Measurements from ENCODE around the gene RTN4R. TPM values are rescaled to one million over a fixed set of nuclear protein-coding genes. Genes with fewer than 3 reads are reported as not detected.

The RTN4R gene
- total and polyA plus RNA-seq, 2 experiments from 2014 or later, result 10.6 to 38.4 TPM

DNA sequence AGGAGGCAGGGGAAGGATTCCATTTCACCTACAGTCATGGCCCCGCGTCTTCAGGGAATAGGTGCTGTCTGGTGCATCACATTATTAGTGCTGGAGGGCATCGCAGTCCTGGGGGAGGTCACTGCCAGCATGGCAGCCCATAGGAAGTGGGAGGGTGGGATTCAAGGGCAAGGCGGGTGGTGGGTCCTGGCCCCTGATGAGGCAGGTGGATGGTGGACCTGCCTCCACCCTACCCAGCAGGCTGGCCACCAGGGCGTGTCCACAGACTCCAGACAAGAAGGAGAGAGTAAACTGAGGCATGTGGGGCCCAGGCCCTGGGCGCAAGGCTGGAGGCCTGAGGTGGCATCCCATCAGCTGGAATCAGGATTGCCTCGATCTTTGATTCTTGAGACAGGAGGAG is 53.3 kb downstream of the RTN4R start (continued):
- TF ChIP-seq, protein P1, sequence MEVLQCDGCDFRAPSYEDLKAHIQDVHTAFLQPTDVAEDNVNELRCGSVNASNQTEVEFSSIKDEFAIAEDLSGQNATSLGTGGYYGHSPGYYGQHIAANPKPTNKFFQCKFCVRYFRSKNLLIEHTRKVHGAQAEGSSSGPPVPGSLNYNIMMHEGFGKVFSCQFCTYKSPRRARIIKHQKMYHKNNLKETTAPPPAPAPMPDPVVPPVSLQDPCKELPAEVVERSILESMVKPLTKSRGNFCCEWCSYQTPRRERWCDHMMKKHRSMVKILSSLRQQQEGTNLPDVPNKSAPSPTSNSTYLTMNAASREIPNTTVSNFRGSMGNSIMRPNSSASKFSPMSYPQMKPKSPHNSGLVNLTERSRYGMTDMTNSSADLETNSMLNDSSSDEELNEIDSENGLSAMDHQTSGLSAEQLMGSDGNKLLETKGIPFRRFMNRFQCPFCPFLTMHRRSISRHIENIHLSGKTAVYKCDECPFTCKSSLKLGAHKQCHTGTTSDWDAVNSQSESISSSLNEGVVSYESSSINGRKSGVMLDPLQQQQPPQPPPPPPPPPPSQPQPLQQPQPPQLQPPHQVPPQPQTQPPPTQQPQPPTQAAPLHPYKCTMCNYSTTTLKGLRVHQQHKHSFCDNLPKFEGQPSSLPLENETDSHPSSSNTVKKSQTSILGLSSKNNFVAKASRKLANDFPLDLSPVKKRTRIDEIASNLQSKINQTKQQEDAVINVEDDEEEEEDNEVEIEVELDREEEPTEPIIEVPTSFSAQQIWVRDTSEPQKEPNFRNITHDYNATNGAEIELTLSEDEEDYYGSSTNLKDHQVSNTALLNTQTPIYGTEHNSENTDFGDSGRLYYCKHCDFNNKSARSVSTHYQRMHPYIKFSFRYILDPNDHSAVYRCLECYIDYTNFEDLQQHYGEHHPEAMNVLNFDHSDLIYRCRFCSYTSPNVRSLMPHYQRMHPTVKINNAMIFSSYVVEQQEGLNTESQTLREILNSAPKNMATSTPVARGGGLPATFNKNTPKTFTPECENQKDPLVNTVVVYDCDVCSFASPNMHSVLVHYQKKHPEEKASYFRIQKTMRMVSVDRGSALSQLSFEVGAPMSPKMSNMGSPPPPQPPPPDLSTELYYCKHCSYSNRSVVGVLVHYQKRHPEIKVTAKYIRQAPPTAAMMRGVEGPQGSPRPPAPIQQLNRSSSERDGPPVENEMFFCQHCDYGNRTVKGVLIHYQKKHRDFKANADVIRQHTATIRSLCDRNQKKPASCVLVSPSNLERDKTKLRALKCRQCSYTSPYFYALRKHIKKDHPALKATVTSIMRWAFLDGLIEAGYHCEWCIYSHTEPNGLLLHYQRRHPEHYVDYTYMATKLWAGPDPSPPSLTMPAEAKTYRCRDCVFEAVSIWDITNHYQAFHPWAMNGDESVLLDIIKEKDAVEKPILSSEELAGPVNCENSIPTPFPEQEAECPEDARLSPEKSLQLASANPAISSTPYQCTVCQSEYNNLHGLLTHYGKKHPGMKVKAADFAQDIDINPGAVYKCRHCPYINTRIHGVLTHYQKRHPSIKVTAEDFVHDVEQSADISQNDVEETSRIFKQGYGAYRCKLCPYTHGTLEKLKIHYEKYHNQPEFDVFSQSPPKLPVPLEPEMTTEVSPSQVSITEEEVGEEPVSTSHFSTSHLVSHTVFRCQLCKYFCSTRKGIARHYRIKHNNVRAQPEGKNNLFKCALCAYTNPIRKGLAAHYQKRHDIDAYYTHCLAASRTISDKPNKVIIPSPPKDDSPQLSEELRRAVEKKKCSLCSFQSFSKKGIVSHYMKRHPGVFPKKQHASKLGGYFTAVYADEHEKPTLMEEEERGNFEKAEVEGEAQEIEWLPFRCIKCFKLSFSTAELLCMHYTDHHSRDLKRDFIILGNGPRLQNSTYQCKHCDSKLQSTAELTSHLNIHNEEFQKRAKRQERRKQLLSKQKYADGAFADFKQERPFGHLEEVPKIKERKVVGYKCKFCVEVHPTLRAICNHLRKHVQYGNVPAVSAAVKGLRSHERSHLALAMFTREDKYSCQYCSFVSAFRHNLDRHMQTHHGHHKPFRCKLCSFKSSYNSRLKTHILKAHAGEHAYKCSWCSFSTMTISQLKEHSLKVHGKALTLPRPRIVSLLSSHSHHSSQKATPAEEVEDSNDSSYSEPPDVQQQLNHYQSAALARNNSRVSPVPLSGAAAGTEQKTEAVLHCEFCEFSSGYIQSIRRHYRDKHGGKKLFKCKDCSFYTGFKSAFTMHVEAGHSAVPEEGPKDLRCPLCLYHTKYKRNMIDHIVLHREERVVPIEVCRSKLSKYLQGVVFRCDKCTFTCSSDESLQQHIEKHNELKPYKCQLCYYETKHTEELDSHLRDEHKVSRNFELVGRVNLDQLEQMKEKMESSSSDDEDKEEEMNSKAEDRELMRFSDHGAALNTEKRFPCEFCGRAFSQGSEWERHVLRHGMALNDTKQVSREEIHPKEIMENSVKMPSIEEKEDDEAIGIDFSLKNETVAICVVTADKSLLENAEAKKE (CRISPR knock-in tag; IDR thresholded peaks at IDR 0.05), result no peak
- TF ChIP-seq POLR2AphosphoS5 (IDR thresholded peaks at IDR 0.05; ENCODE audit: low read depth), result no peak
- no peak for TF ChIP-seq STAT1 (IDR thresholded peaks at IDR 0.05; ENCODE audit: unreplicated experiment)
- no peak for TF ChIP-seq JUNB (IDR thresholded peaks at IDR 0.05; ENCODE audit: unreplicated experiment)
- TF ChIP-seq EZH2 (IDR thresholded peaks at IDR 0.05; ENCODE audit: low read depth, unreplicated experiment), result no peak

DNA sequence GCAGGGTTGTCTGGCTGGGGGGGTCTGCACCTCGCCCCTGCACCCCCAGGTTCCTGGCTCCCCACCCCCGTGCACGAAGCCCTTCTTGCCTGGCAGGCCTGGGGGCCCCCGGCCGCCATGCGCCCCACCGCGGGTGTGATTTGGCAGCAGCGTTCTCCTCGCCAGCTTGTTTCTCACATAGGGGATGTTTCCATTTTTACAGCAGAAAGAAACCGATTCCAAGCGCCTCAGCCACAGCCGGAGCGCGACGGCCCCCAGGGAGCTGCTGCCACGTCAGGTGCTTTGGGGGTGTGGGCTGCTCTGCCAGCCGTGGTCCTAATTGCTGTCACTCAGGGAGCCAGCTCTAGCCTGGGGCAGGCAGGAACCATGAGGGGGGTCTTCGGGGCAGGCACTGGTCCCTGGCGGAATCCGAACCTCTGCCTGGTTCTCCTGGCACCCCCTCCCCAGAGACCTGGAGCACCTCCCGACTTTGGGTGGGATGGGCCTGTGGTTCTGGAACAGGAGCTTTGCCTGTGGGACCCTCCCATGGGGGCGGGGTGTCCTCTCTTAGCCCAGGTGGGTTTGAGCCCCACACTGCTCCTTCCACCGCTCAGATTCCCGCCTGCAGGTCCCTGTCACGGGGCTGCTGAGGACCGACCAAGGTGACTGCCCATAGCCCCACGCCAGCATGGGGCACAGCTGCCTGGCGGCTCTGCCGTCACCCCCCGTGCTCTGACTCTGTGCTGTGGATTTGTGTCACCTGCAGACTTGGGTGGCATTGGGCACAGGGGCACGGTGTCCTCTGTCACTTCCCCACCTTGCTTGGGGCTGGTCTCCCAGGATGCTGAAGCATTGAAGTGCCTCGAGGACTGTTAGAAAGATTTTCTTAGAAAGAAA is 54.0 kb downstream of the RTN4R start:
- Histone ChIP-seq H4K20me1 (replicated peaks; ENCODE audit: insufficient read depth) (no peaks in the 10 kb centered on the region), H3K4me1 (ENCODE audit: insufficient read depth) (no peaks in the 10 kb centered on the region), H3F3A (replicated peaks; ENCODE audit: low read depth) (no peaks in the 10 kb centered on the region), H3K4me2 (no peak overlapping the region), H3K27ac (ENCODE audit: low read depth) (no peak overlapping the region), H3K4me3 (no peak overlapping the region), H3K9me2 (ENCODE audit: insufficient read depth) (no peaks in the 10 kb centered on the region), H3K36me3 (ENCODE audit: insufficient read depth) (no peaks in the 10 kb centered on the region), H2AFZ (no peak overlapping the region), H3K27me3 (ENCODE audit: insufficient read depth) (no peaks in the 10 kb centered on the region), H3K79me2 (replicated peaks; ENCODE audit: insufficient read depth) (no peaks in the 10 kb centered on the region)
- DNase-seq (ENCODE audit: low spot score) (no peak), ATAC-seq (no peak)
- Mint-ChIP-seq H3K36me3 (ENCODE audit: low read depth) (no peaks in the 10 kb centered on the region), H3K4me1 (no peaks in the 10 kb centered on the region), H3K27ac (no peak overlapping the region), H3K4me3 (no peak overlapping the region), H3K9me3 (no peaks in the 10 kb centered on the region), H3K27me3 (ENCODE audit: insufficient read depth, low read depth, poor library complexity) (peaks cover 5% of the 10 kb centered on the region)
- TF ChIP-seq, protein P1 (CRISPR knock-in tag; IDR thresholded peaks at IDR 0.05), result no peak
- TF ChIP-seq, protein P2, sequence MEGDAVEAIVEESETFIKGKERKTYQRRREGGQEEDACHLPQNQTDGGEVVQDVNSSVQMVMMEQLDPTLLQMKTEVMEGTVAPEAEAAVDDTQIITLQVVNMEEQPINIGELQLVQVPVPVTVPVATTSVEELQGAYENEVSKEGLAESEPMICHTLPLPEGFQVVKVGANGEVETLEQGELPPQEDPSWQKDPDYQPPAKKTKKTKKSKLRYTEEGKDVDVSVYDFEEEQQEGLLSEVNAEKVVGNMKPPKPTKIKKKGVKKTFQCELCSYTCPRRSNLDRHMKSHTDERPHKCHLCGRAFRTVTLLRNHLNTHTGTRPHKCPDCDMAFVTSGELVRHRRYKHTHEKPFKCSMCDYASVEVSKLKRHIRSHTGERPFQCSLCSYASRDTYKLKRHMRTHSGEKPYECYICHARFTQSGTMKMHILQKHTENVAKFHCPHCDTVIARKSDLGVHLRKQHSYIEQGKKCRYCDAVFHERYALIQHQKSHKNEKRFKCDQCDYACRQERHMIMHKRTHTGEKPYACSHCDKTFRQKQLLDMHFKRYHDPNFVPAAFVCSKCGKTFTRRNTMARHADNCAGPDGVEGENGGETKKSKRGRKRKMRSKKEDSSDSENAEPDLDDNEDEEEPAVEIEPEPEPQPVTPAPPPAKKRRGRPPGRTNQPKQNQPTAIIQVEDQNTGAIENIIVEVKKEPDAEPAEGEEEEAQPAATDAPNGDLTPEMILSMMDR (conservative IDR thresholded peaks at IDR 0.05; ENCODE audit: low read depth in 2 of 2), result no peak
